Measurements from ENCODE around the gene EIF2B2. TPM values are rescaled to one million over a fixed set of nuclear protein-coding genes. Genes with fewer than 3 reads are reported as not detected.

EIF2B2 gene
- 58.8 and 70.3 TPM in 2 replicates for total RNA-seq

GRCh38 chr14:75002392-75003249 lies at the start of gene EIF2B2:
TSS of gene EIF2B2 (plus strand) at chr14:75002921. CDS start at chr14:75002991, 70 bp downstream.

GRCh38 chr14:74955229-74956026 lies 47.3 kb upstream of the EIF2B2 start, which contains the start of gene PGF:
TSS of gene PGF (minus strand) at chr14:74955597. CDS start at chr14:74955242, 355 bp downstream.

GRCh38 chr14:75050852-75051555 lies 48.3 kb downstream of the EIF2B2 start, which contains the start of gene MLH3:
TSS of gene MLH3 (minus strand) at chr14:75051467. CDS start at chr14:75049655, 1,812 bp downstream.

Other genes starting within 250 kb of the EIF2B2 start
- 31.9 and 45.7 TPM in 2 replicates for gene YLPM1, start 239.6 kb upstream of the EIF2B2 start, total RNA-seq
- gene PROX2, start 126.8 kb upstream of the EIF2B2 start, total RNA-seq = not detected in 2 replicates
- gene DLST, start 121.0 kb upstream of the EIF2B2 start, total RNA-seq = 126 and 127 TPM in 2 replicates
- gene RPS6KL1, start 79.7 kb upstream of the EIF2B2 start, total RNA-seq = 1.0 and 1.2 TPM in 2 replicates
- gene PGF, start 47.3 kb upstream of the EIF2B2 start, total RNA-seq = 14.8 and 22.5 TPM in 2 replicates
- gene MLH3, start 48.5 kb downstream of the EIF2B2 start, total RNA-seq = 28.7 and 42.3 TPM in 2 replicates
- 10.9 and 22.7 TPM in 2 replicates for gene ACYP1, start 61.1 kb downstream of the EIF2B2 start, total RNA-seq
- 1.2 and 2.5 TPM in 2 replicates for gene ZC2HC1C, start 66.7 kb downstream of the EIF2B2 start, total RNA-seq
- gene NEK9, start 124.1 kb downstream of the EIF2B2 start, total RNA-seq = 77.7 and 165 TPM in 2 replicates
- gene TMED10, start 173.7 kb downstream of the EIF2B2 start, total RNA-seq = 262 and 364 TPM in 2 replicates